Skin epidermis (tissue), 12 donors: ENCODE measurements around the gene ZNF2.
"Not testable (repeated sequence)": the region's sequence is repeated elsewhere in the genome, so short reads cannot be mapped to it uniquely, and the experiment has no call there.

Experiments
- H3K27ac ChIP-seq, 21 experiments: fragments of 200-600 bp; sonication (generic) in 11 of 21; one replicate each; pipeline ENCODE4 v1.5.0; 2020; ENCODE audit warnings: mild to moderate bottlenecking in 3 of 21, inconsistent platforms in 2 of 21, moderate library complexity in 2 of 21
- H3K4me3 ChIP-seq, 7 experiments: fragments of 200-600 bp; sonication (generic) in 2 of 7; one replicate each; pipeline ENCODE4 v1.5.0; 2020; ENCODE audit warnings: inconsistent platforms in 2 of 7, mild to moderate bottlenecking in 2 of 7, moderate library complexity in 1 of 7

ZNF2 gene

GRCh38 chr2:95192956-95193355 lies 27.3 kb downstream of the ZNF2 start:
- H3K4me3 ChIP-seq, H3K27ac ChIP-seq: not testable (repeated sequence)

DNA sequence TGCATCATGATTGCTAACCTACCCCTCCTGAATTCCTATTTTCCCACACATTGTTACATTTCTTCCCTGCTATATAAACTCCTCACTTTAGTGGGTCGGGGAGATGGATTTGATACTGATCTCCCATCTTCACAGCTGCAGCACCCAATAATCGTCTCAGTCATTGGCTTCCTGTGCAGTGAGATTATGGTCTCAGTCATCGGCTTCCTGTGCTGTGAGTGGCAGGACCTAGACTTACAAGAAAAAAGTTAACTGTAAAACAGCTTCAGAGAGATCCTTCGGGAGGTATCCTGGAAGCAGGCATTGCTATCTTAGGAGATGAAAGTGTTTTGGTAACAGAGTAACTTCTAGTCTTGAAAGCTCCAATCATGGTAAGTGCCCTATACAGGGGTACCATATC lies 38.3 kb downstream of the ZNF2 start:
- H3K27ac ChIP-seq: no peak overlapping the region

DNA sequence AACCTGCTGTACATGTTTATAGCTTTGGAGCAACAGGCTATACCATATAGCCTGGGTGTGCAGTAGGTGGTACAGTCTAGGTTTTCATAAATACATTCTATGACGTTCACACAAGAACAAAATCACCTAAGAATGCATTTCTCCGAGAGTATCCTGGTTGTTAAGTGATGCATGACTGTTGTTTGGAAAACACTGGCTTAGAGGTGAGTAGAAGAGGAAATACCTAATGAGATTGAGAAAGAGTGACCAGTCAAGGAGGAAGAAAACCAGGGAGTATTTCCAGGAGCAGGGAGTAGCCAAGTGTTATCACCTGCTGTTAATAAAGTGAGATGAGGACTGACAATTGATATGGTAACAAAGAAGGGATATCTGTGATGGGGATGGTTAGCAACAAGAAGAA lies 38.8 kb downstream of the ZNF2 start:
- H3K27ac ChIP-seq: no peak overlapping the region
- H3K4me3 ChIP-seq: no peak overlapping the region

More for the DNA sequence above, 38.3 kb downstream of the ZNF2 start:
- H3K4me3 ChIP-seq: no peak overlapping the region

GRCh38 chr2:95206096-95206495 lies 40.5 kb downstream of the ZNF2 start:
- H3K4me3 ChIP-seq: no peak overlapping the region
- H3K27ac ChIP-seq: no peak overlapping the region

DNA sequence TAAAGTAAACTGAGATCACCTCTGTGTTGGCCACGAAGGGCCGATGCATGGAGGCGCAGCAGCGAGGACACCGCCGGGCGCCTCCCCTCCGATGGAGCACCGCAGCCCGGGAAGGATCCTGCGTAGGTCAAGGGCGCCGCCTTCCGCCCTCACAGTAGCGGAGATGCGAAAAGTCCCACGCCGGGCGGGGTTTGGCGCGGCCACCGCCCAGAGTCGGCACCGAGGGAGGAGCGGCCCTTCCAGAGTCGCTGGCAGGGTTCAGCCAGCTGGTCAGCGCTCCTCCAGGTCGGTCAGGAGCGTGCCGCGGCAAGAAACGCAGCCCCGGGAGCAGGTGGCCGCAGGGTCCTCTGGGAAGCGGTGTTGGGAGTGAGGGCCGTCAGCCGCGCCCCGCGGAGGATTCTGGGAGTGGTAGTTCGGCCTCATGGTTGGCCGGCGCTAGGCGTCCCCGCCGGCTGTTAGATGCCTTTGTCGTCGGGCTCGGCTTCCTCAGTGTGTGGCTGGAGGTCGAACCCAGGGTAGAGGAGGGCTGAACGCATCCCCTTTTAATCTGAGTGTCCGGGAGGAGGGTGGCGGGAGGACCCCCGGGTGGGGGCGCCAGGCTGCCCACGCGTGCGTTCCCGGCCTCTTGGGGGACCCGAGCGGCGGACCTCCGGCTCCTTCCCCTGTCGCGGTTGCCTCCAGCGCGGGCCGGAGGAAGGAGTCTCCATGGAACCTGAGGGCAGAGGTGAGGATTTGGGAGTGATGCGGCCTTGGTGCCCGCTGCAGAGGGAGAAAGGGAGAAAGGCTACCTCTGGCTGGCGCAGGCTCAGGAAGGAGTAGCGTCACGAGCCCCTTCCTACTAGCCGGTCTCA lies 41.7 kb downstream of the ZNF2 start, which contains the start of gene ZNF892:
ZNF892 (plus strand) TSS at position 411 of the 851 bp plus-strand sequence; CDS start at position 706, 295 bp downstream.
- Histone ChIP-seq H3K4me3 (peak within 1 kb of the TSS; percentile 63 to 93 (median 72)), H3K27ac (peak within 1 kb of the TSS in 20 of 21 experiments; percentile 53 to 90 (median 83))

DNA sequence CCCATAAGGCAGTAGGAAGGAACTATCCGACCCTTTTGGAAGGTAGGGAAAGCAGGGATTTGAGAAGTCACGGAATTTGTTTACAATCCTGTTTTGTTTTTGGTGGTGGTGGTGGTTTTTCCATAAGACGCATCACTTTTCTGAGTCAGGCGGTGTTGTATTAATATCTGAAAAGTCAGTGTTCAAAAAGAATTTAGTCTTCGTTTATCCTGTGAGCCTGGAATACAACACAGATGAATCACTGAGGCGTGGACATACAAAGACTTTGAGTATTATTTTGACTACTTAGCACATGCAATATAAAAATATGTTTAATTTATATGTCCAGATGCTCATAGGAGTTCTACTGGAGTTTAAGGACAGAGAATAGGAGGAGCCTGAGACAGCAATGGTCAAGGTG lies 42.5 kb downstream of the ZNF2 start:
- peak overlapping the region; percentile 63 to 93 (median 72) for H3K4me3 ChIP-seq
- H3K27ac ChIP-seq: peak overlapping the region in 6 of 21 experiments; percentile 80 to 90 (median 84)

GRCh38 chr2:95215018-95215612 lies 49.5 kb downstream of the ZNF2 start:
- no peak overlapping the region for H3K4me3 ChIP-seq
- no peak overlapping the region for H3K27ac ChIP-seq

DNA sequence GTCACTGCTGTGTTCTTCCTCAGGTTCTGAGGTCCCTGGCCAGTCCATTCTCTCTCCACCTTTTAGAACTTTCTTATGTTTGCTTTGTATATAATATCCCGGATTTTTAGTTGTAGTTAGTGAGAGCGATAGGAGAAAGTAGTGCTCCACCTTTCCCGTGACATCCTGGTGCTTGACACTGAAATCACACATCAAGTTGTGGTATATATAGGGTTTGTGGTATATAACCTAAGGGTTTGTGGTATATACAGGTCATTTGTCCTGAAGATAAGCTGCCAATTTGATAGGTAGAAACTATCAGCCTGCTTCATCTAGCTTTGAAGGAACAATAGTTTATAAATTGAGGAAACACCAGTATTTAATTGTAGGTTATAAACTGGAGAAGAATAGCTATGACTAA lies 54.8 kb downstream of the ZNF2 start:
- H3K4me3 ChIP-seq: no peak overlapping the region
- H3K27ac ChIP-seq: no peak overlapping the region

- H3K4me3 ChIP-seq: no peak overlapping the region
Measured at GRCh38 chr2:95225658-95226057, 60.0 kb downstream of the ZNF2 start.

DNA sequence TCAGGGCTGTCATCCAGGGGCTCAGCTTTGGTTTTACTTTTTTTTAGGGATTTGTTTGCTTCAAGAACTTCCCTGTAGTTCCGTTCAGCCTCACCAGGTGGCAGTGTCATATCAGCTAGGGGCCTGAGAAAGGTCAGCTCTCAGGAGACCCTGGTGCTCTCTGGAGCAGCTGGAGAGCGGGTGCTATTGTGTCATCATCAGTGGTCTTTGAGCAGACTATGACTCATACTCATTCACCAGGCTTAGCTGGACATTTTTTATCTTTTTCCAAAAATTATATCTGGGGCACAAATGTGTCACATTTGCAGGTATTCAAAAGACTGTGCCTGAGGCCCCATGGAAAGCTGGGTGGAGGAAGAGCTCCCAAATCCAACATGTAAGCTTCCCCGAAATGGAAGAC lies 66.1 kb downstream of the ZNF2 start:
- Histone ChIP-seq H3K27ac (no peak overlapping the region), H3K4me3 (no peak overlapping the region)

More at GRCh38 chr2:95225658-95226057, 60.0 kb downstream of the ZNF2 start:
- no peak overlapping the region for H3K27ac ChIP-seq

DNA sequence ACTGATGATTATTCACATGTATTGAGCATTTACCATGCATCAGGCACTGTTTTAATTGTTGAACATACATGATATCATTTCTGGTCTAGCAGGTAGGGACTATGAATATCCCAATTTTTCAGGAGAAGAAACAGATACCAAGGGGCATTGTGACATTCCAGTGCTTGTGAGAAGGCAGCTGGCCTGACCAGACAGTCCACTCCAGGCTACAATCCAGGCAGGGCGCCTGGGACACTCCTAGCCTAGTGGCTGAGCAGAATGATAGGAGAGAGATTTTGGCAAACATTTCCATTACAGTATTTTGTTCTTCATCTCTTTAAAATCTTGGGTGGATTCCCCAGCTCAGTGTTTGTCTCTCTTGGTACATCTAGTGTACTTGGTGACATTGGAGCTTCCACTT lies 66.6 kb downstream of the ZNF2 start:
- H3K4me3 ChIP-seq: no peak overlapping the region
- no peak overlapping the region for H3K27ac ChIP-seq
